T-cell (primary cell): ENCODE measurements around the gene METTL22. TPM values are rescaled to one million over a fixed set of nuclear protein-coding genes. Genes with fewer than 3 reads are reported as not detected.

Experiments
- ATAC-seq, 4 experiments: fragments of 200-7000 bp in 3 of 4; fragments of 150-1000 bp in 1 of 4; cut with Tn5 transposase; replicated peaks in 1 of 4; 1 replicate in 3 of 4; 2 replicates in 1 of 4; pipeline ENCODE4 v1.10.0; 2021; ENCODE audit warnings: moderate library complexity in 3 of 4, mild to moderate bottlenecking in 2 of 4, moderate number of reproducible peaks in 1 of 4
- CTCF ChIA-PET, 2 donors: fragments of 300-600 bp; sonication (Branson Sonifier 250); formaldehyde crosslinking; loops; one replicate each; lab custom pipeline; 2022; ENCODE audit warnings: antibody characterized with exemption in 2 of 2; lab: Charles Lee
- POLR2A ChIA-PET, 2 donors: fragments of 300-600 bp; sonication (Branson Sonifier 250); formaldehyde crosslinking; loops; one replicate each; lab custom pipeline; 2022; ENCODE audit warnings: antibody characterized with exemption in 2 of 2; lab: Charles Lee
- DNase-seq, 35 experiments: peaks; one replicate each; pipeline versions ENCODE4 v3.0.0 to v3.0.0-alpha.2; 2013 to 2023
- H3K27ac ChIP-seq: one replicate; pipeline ENCODE4 v1.5.1; 2013; ENCODE audit warnings: low read length
- H3K27me3 ChIP-seq, 2 experiments: replicated peaks in 1 of 2; 1 replicate in 1 of 2; 2 replicates in 1 of 2; pipeline versions ENCODE4 v1.6.1 to v1.7.0; 2013; ENCODE audit warnings: low read length in 1 of 2, mixed read lengths in 1 of 2; ENCODE audit not compliant: control insufficient read depth in 2 of 2, insufficient read depth in 2 of 2; ENCODE audit errors: extremely low read depth in 1 of 2
- H3K36me3 ChIP-seq, 2 donors: 1 replicate in 1 of 2; 2 replicates in 1 of 2; pipeline versions ENCODE4 v1.6.1 to v1.7.0; 2013; ENCODE audit warnings: low read length in 1 of 2; ENCODE audit not compliant: control insufficient read depth in 2 of 2, insufficient read depth in 1 of 2; ENCODE audit errors: extremely low read depth in 1 of 2
- H3K4me1 ChIP-seq, 2 experiments: 1 replicate in 1 of 2; 2 replicates in 1 of 2; pipeline versions ENCODE4 v1.6.1 to v1.7.0; 2013; ENCODE audit warnings: low read length in 2 of 2, mixed read lengths in 1 of 2; ENCODE audit not compliant: insufficient read depth in 2 of 2, control insufficient read depth in 1 of 2; ENCODE audit errors: extremely low read depth in 1 of 2
- H3K4me3 ChIP-seq, 2 donors: 1 replicate in 1 of 2; 2 replicates in 1 of 2; pipeline versions ENCODE4 v1.5.1 to v1.7.0; 2013; ENCODE audit warnings: mild to moderate bottlenecking in 2 of 2, low read length in 1 of 2, moderate library complexity in 1 of 2; ENCODE audit not compliant: control insufficient read depth in 1 of 2; ENCODE audit errors: extremely low read depth in 1 of 2
- H3K9me3 ChIP-seq: 2 replicates; pipeline ENCODE4 v1.7.0; 2013
- H3K27ac Mint-ChIP-seq, 2 donors: one replicate each; pipeline ENCODE4 v1.8.0; 2020 to 2021; ENCODE audit warnings: mild to moderate bottlenecking in 2 of 2, mixed read lengths in 2 of 2
- H3K27me3 Mint-ChIP-seq, 2 donors: one replicate each; pipeline ENCODE4 v1.8.0; 2021 to 2022; ENCODE audit warnings: mixed read lengths in 2 of 2
- H3K36me3 Mint-ChIP-seq: one replicate; pipeline ENCODE4 v1.8.0; 2021; ENCODE audit warnings: mixed read lengths
- H3K4me1 Mint-ChIP-seq, 3 donors: one replicate each; pipeline ENCODE4 v1.8.0; 2020 to 2022; ENCODE audit warnings: mixed read lengths in 3 of 3, mild to moderate bottlenecking in 1 of 3
- H3K4me3 Mint-ChIP-seq, 3 donors: one replicate each; pipeline ENCODE4 v1.8.0; 2020 to 2022; ENCODE audit warnings: mild to moderate bottlenecking in 3 of 3, mixed read lengths in 3 of 3, moderate library complexity in 3 of 3
- H3K9me3 Mint-ChIP-seq, 3 donors: one replicate each; pipeline ENCODE4 v1.8.0; 2020 to 2022; ENCODE audit warnings: mixed read lengths in 3 of 3
- WGBS: methylation state at CpG from one replicate; pipeline ENCODE4 v1.1.5; 2013; ENCODE audit warnings: missing lambda C conversion rate; ENCODE audit not compliant: insufficient coverage; 5-methylcytosine and 5-hydroxymethylcytosine counted together
- total RNA-seq, 35 experiments: library from RNA in 6 of 35; stranded (reverse) in 6 of 35; fragments of 120-200 nt in 1 of 35; gene quantifications; one replicate each; pipeline versions ENCODE4 v1.2.1 to v1.2.4 and lab custom pipeline; 2013 to 2026

The METTL22 gene
- total RNA-seq, 5 donors from 2014 or later (not counting 1 experiment from before 2014, with no cell fraction given) = 27.6 to 53.4 (median 34.4) TPM

GRCh38 chr16:8591451-8591850, 30.0 kb upstream of the METTL22 start:
- DNase-seq = no peak
- ATAC-seq = no peak
- Histone ChIP-seq H3K9me3 (no peaks in the 10 kb centered on the region), H3K4me3 (no peak overlapping the region), H3K27me3 (peaks cover 23 to 44% of the 10 kb centered on the region in 2 experiments), H3K4me1 (peaks cover 0 to 4% of the 10 kb centered on the region in 2 experiments), H3K36me3 (no peaks in the 10 kb centered on the region), H3K27ac (no peak overlapping the region)
- Mint-ChIP-seq H3K4me1 (peaks cover 0 to 6% (median 5%) of the 10 kb centered on the region in 3 donors), H3K9me3 (no peaks in the 10 kb centered on the region), H3K27me3 (peaks cover 21 to 33% of the 10 kb centered on the region in 2 donors), H3K27ac (no peak overlapping the region), H3K4me3 (no peak overlapping the region), H3K36me3 (no peaks in the 10 kb centered on the region)
- ChIA-PET CTCF (no interaction called here), POLR2A (no interaction called here)
- WGBS = 80% methylated on average over 2 of the region's 3 CpGs

- ATAC-seq = no peak
- no peak overlapping the region for H3K4me3 Mint-ChIP-seq
- H3K9me3 Mint-ChIP-seq = no peaks in the 10 kb centered on the region
- H3K9me3 ChIP-seq = no peaks in the 10 kb centered on the region
- H3K27me3 Mint-ChIP-seq = peaks cover 9 to 11% of the 10 kb centered on the region in 2 donors
- H3K4me1 ChIP-seq = peaks cover 0 to 3% of the 10 kb centered on the region in 2 experiments
- H3K27ac ChIP-seq = no peak overlapping the region
- POLR2A ChIA-PET = no interaction called here
- H3K36me3 ChIP-seq = no peaks in the 10 kb centered on the region
- H3K36me3 Mint-ChIP-seq = no peaks in the 10 kb centered on the region
- peaks cover 10 to 27% of the 10 kb centered on the region in 2 experiments for H3K27me3 ChIP-seq
- CTCF ChIA-PET = interaction anchor here in 1 of 2 donors (0.6 kb wide), 1 partner anchor 67 kb away, joined by 3 read pairs; no protein-coding TSS in a partner anchor
- DNase-seq = no peak
- H3K4me3 ChIP-seq = no peak overlapping the region
- WGBS = 71% methylated on average over 6 of the region's 9 CpGs
- no peak overlapping the region for H3K27ac Mint-ChIP-seq
- H3K4me1 Mint-ChIP-seq = peaks cover 0 to 3% (median 2%) of the 10 kb centered on the region in 3 donors
Measured at GRCh38 chr16:8594149-8594666, 27.3 kb upstream of the METTL22 start.

- Mint-ChIP-seq H3K36me3 (no peaks in the 10 kb centered on the region), H3K4me1 (no peaks in the 10 kb centered on the region), H3K9me3 (no peaks in the 10 kb centered on the region), H3K27ac (no peak overlapping the region), H3K4me3 (no peak overlapping the region), H3K27me3 (peaks cover 6 to 8% of the 10 kb centered on the region in 2 donors)
- ChIA-PET POLR2A (no interaction called here), CTCF (interaction anchor here in 1 of 2 donors (0.6 kb wide), 1 partner anchor 1644 kb away, joined by 5 read pairs; no protein-coding TSS in a partner anchor)
- H3K4me3 ChIP-seq = no peak overlapping the region
- no peaks in the 10 kb centered on the region for H3K9me3 ChIP-seq
- H3K27me3 ChIP-seq = peaks cover 7 to 19% of the 10 kb centered on the region in 2 experiments
- ATAC-seq (no peak), DNase-seq (no peak)
- H3K4me1 ChIP-seq = no peaks in the 10 kb centered on the region
- H3K27ac ChIP-seq = no peak overlapping the region
- no peaks in the 10 kb centered on the region for H3K36me3 ChIP-seq
- WGBS = 73% methylated on average over 2 of the region's 5 CpGs
Measured at GRCh38 chr16:8595783-8596182, 25.7 kb upstream of the METTL22 start.

- DNase-seq (no peak), ATAC-seq (no peak)
- Histone ChIP-seq H3K36me3 (no peaks in the 10 kb centered on the region), H3K4me1 (no peaks in the 10 kb centered on the region), H3K9me3 (no peaks in the 10 kb centered on the region), H3K27ac (no peak overlapping the region), H3K27me3 (peaks cover 7 to 15% of the 10 kb centered on the region in 2 experiments), H3K4me3 (no peak overlapping the region)
- Mint-ChIP-seq H3K9me3 (no peaks in the 10 kb centered on the region), H3K36me3 (no peaks in the 10 kb centered on the region), H3K4me1 (no peaks in the 10 kb centered on the region), H3K27me3 (peaks cover 6 to 12% of the 10 kb centered on the region in 2 donors), H3K27ac (no peak overlapping the region), H3K4me3 (no peak overlapping the region)
- WGBS = 75% methylated on average over 1 of the region's 1 CpG
- ChIA-PET POLR2A (interaction anchor here in 1 of 2 donors (0.6 kb wide), 1 partner anchor 409 kb away, joined by 4 read pairs; no protein-coding TSS in a partner anchor), CTCF (no interaction called here)
Measured at GRCh38 chr16:8596581-8596980, 24.9 kb upstream of the METTL22 start.

- ChIA-PET POLR2A (no interaction called here), CTCF (no interaction called here)
- no peaks in the 10 kb centered on the region for H3K36me3 ChIP-seq
- H3K27me3 ChIP-seq = peaks cover 0 to 10% of the 10 kb centered on the region in 2 experiments
- ATAC-seq = no peak
- 79% methylated on average over 10 of the region's 11 CpGs for WGBS
- no peak overlapping the region for H3K4me3 Mint-ChIP-seq
- no peaks in the 10 kb centered on the region for H3K4me1 Mint-ChIP-seq
- no peaks in the 10 kb centered on the region for H3K9me3 ChIP-seq
- H3K27ac Mint-ChIP-seq = no peak overlapping the region
- peaks cover 2 to 8% of the 10 kb centered on the region in 2 donors for H3K27me3 Mint-ChIP-seq
- no peaks in the 10 kb centered on the region for H3K4me1 ChIP-seq
- H3K4me3 ChIP-seq = no peak overlapping the region
- H3K27ac ChIP-seq = no peak overlapping the region
- H3K36me3 Mint-ChIP-seq = no peaks in the 10 kb centered on the region
- DNase-seq = no peak
- H3K9me3 Mint-ChIP-seq = no peaks in the 10 kb centered on the region
Measured at GRCh38 chr16:8600144-8600775, 21.2 kb upstream of the METTL22 start.

- Histone ChIP-seq H3K4me3 (no peak overlapping the region), H3K27ac (no peak overlapping the region), H3K27me3 (peaks cover 0 to 11% of the 10 kb centered on the region in 2 experiments), H3K36me3 (no peaks in the 10 kb centered on the region), H3K4me1 (no peaks in the 10 kb centered on the region), H3K9me3 (no peaks in the 10 kb centered on the region)
- Mint-ChIP-seq H3K4me1 (no peaks in the 10 kb centered on the region), H3K27ac (no peak overlapping the region), H3K36me3 (no peaks in the 10 kb centered on the region), H3K9me3 (peaks cover 0 to 3% (median 0%) of the 10 kb centered on the region in 3 donors), H3K4me3 (no peak overlapping the region), H3K27me3 (peaks cover 11 to 19% of the 10 kb centered on the region in 2 donors)
- CTCF ChIA-PET = no interaction called here
- DNase-seq = no peak
- POLR2A ChIA-PET = no interaction called here
- ATAC-seq = no peak
Measured at GRCh38 chr16:8605554-8605953, 15.9 kb upstream of the METTL22 start.
